ENCODE measurements around the gene TMEM45B. TPM values are rescaled to one million over a fixed set of nuclear protein-coding genes. Genes with fewer than 3 reads are reported as not detected.
"Not testable (repeated sequence)": the region's sequence is repeated elsewhere in the genome, so short reads cannot be mapped to it uniquely, and the experiment has no call there.

The TMEM45B gene
- total RNA-seq, 1 donor from 2014 or later, result 0.99 TPM

DNA sequence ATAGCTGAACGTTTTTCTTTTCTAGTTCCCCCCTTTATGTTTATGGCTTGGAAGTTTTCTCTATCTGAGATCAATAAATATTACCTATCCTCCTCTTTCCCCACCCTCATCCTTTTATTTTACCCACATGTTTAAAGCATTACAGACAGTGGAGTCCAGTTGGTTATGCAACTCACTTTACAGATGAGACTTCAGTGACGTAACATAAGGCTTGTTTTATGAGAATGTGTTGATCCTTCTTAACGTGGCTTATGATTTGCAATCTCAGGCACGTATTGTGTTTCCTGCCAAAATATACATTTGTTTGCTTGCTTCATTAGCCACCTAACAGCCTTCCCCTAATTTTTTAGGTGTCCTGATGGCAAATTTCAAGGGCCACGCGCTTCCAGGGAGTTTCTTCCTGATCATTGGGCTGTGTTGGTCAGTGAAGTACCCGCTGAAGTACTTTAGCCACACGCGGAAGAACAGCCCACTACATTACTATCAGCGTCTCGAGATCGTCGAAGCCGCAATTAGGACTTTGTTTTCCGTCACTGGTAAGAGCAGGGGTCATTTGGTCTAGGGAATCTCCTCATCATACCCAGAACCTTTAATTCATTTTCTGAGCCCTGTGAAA lies 36.6 kb downstream of the TMEM45B start:
- DNase-seq (ENCODE audit: low read depth in 2 of 2), result no peak

- peak; percentile 56 to 83 for DNase-seq (ENCODE audit: low read depth in 2 of 2)
Observed at GRCh38 chr11:129853518-129854231, 38.0 kb downstream of the TMEM45B start.

DNA sequence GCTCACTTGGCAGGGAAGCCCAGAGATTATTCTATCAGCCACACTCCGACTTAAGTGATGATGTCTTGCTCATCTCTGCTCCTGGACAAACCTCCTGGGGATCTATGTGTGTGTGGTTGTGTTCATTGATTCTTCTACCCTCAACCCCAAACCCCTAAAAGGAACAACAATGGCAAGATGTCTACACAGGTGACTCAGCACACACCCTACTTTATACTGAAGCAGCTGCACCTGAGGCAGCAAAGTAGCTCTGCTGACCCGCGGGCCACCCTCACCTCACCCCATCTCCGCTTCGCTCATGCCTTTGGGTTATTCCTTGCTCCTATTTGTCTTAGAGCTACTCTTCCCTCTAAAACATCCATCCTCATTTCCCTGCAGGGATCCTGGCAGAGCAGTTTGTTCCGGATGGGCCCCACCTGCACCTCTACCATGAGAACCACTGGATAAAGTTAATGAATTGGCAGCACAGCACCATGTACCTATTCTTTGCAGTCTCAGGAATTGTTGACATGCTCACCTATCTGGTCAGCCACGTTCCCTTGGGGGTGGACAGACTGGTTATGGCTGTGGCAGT lies 38.7 kb downstream of the TMEM45B start:
- no peak for DNase-seq (ENCODE audit: low read depth in 2 of 2)

- no peak for DNase-seq (ENCODE audit: low read depth in 2 of 2)
Observed at GRCh38 chr11:129855086-129855485, 39.4 kb downstream of the TMEM45B start.

GRCh38 chr11:129856036-129856435 lies 40.4 kb downstream of the TMEM45B start:
- DNase-seq (ENCODE audit: low read depth in 2 of 2), result no peak

- peak; percentile 84 to 88 for DNase-seq (ENCODE audit: low read depth in 2 of 2)
Observed at GRCh38 chr11:129861702-129862522, 46.3 kb downstream of the TMEM45B start.

- DNase-seq (ENCODE audit: low read depth in 2 of 2), result no peak
Observed at GRCh38 chr11:129864811-129865210, 49.2 kb downstream of the TMEM45B start.

DNA sequence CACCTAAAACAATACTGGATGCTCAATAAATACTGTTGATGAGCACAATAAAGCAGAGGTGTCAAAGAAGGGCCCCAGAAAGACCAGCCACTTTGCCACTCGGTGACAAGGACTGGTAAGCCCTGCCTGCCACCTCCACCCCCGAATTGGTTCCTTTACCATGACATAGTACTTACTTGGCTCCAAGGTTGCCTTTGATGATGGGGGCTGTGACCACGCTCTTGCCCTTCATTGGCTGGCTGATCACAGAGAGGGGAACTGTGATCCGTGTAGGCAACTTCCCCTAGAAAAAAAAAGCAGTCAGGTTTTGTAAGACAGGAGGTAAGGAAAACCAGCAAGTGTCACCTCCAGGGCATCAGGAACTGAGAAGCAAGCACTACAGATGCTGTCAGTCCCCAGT lies 50.1 kb downstream of the TMEM45B start:
- DNase-seq (ENCODE audit: low read depth in 2 of 2), result no peak

DNA sequence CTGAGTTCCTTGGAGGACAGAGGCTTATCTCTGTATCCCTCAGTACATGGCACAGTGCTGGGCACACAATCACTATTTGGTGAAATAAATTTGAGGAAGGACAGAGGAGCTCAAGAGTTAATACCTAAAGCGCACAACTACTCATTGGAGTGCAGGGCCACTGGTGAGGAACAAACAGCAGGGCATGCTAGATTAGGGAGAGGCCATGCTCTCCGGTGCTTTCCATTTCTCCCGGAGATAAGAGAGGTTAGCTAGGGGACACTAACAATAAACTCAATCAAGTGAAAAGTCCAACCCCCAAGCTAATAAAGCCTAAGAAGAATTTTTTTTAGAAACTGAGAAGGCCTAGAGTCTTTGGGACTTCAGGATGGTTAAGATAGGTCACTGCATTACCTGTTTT lies 50.7 kb downstream of the TMEM45B start:
- no peak for DNase-seq (ENCODE audit: low read depth in 2 of 2)

DNA sequence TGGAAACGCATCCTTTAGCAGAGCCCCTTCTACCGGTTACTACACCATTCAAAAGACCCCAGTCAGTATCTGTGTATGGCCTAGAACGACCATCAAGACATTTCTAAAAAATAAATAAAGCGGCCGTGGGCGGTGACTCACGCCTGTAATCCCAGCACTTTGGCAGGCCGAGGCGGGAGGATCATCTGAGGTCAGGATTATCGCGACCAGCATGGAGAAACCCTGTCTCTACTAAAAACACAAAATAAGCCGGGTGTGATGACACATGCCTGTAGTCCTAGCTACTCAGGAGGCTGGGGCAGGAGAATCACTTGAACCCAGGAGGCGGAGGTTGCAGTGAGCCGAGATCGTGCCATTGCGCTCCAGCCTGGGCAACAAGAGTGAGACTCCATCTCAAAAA lies 53.0 kb downstream of the TMEM45B start:
- DNase-seq (ENCODE audit: low read depth in 2 of 2), result not testable (repeated sequence)

DNA sequence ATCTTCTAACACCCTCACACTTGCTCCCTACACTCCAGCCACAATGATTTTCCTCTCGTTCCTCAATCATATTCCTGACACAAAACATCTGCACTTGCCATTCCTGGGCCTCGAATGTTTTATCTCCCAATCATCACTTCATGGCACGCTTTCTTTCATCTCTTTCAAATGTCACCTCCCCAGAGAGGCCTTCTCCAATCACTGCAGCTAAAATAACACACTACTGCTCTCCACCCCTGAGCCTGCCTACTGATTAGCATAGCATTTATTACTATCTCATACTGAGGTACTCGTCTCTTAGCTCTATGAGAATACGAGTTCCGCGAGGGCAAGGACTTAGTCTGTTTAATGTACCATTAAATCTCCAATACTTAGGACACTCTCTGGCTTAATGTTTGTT lies 56.3 kb downstream of the TMEM45B start:
- DNase-seq (ENCODE audit: low read depth in 2 of 2), result no peak

DNA sequence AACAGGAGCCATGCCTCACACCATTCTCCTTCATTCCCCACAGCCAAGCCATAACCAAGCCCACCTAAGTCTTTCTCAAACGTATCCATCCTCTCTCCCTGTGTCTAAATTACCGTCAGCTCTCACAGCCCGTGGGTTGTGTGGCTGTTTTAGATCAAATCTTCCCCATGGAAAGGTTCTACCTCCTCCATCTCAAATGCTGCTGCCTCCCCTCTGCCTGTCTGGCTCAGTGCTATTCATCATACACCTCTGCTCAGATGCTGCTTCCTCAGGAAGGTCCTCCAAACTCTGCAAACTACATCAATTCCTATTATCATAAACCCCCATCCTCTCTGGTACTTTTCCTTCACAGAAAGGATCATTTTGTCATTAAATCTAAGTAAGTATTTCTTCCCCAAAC lies 64.7 kb downstream of the TMEM45B start:
- DNase-seq (ENCODE audit: low read depth in 2 of 2), result no peak

- peak; percentile 46 to 57 for DNase-seq (ENCODE audit: low read depth in 2 of 2)
Observed at GRCh38 chr11:129881570-129882170, 66.0 kb downstream of the TMEM45B start.

- no peak for DNase-seq (ENCODE audit: low read depth in 2 of 2)
Observed at GRCh38 chr11:129884581-129884980, 68.9 kb downstream of the TMEM45B start.

GRCh38 chr11:129885381-129885780 lies 69.7 kb downstream of the TMEM45B start:
- DNase-seq (ENCODE audit: low read depth in 2 of 2), result no peak

DNA sequence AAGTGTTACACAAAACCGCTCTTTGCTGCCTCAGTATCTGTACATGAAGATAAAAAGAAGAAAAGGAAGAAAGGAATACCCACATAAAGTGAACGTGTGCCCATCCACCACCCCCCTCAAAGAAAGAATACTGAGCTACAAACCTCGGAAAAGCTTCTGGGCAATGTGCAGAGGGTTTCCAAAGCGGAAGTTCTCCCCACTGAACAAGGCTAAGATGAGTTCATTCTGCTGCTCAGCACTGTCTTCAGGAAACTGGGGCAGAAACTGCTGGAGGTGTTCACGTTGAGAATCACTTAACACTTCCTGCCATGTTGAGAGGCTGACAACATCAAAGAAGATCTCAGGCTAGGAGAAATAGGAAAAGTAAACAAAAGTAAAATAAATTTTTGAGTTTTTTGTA lies 72.8 kb downstream of the TMEM45B start:
- peak in 1 of 2 donors; percentile 8 for DNase-seq (ENCODE audit: low read depth in 2 of 2)

DNA sequence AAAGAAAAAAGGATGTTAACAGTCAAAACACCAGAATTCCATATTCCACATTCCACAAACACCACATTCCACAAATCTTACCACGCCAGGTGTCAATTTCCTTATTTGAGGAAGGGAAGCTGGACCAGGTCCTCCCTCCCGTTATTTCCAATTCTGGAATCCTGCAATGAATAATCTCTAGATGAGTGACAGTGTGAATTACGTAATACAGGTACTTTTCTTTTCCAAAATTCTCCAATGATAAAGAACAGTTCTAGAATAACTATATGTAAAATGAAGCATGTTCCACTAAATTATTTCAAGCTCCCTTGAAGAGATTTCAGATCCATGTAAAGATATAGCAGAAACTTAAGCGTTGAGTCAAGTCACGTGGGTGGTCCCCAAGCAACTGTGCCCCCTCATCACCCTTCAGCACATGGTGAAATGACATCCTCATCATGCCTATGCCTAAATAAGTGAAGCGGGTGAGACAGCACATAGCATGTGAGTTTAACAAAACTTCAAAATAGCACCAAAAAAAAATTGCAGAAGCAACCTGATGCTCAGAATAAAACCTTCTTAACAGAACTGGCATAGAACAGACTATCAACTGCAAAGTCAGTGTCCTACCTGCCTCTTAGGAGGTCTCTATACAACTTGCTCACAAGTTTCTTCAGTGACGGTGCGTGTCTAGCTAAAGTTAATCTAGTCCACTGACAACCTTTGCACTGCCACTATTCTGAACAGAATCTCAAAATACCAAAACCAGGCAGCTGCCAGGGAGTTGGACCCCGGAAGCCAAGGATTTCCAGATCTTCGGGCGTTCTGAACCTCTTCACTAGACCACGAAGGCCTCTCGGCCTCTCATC lies 78.9 kb downstream of the TMEM45B start:
- DNase-seq (ENCODE audit: low read depth in 2 of 2), result peak; percentile 3 to 12

DNA sequence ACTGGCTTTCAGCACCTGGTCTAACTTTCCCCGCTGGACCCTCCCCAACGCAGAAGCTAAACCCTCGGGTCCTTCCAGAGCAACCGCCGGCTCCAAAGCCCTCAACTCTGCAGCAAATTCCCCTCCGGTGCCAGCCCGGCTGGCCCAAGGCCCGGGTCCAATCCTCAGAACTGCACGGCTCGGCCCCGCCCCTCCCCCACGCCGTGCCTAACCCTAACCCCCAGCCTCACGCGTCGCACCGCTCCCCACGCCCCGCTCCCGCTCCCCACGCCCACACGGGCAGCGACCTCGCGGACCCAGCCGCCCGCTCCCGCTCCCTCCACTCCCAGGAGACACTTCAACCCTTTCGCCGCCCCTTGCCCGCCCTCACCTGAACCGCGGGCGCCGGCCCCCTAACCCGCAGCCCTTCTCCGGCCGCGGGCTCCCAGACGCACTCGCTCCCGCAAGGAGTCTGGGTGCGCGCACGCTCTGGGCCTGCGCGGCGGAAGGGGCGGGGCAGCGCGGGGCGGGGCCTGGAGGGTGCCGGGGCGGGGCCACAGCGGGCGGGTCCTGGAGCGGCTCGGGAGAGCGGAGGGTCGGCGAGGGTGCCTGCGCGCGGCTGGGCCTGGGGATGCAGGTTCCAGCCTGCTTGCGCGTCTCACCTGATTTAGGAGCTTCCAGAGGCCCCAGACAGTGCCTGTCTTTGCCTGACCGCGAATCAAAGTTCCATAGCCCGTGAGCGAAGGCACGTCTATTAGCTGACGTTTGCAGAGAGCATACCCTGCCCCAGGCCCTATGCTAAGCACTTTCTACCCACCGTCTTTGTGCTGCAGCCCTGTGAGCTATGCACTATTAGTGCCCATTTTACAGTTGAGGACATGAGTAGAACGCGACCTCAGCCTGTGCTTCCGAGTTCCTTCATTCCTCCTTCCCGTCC lies 79.7 kb downstream of the TMEM45B start, which contains the start of gene NFRKB:
NFRKB (minus strand) TSS at position 453 of the 916 bp plus-strand sequence. CDS start 2,729 bp downstream, outside the sequence.
- DNase-seq (ENCODE audit: low read depth in 2 of 2), result peak; percentile 76 to 84

DNA sequence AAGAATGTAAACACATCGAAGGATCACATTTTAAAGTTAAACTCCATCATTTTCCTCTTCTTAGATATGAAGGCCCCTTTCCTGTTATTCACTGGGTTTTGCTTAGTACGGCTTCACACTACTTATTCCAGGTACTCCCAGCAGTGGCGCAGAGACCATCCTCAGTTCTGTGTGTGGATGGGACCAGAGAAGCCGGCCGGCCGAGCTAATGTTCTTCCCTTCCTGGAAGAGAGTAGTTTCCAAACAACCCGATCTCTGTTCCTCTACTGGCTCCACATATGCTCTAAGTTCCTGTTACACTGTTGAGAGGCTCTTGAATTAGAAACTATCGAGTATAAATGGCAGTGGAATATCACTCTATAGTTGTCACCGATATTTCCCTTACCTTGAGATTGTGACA lies 80.4 kb downstream of the TMEM45B start:
- DNase-seq (ENCODE audit: low read depth in 2 of 2), result no peak

Measured in lung microvascular endothelial cell (primary cell).